Subcutaneous adipose tissue (tissue), 4 donors: ENCODE results near the gene STK32B. TPM values are rescaled to one million over a fixed set of nuclear protein-coding genes. Genes with fewer than 3 reads are reported as not detected.

Experiments used
- total RNA-seq, 4 donors: library from RNA; depleted of rRNA; stranded (reverse); fragments of >200 nt; gene quantifications; one replicate each; pipeline ENCODE4 v1.1.0, GENCODE V29; 2016
- TF ChIP-seq, protein P1 (sequence below): fragments of 450-650 bp; IDR thresholded peaks from one replicate; pipeline ENCODE4 v1.5.1; 2016; ENCODE audit warnings: low read depth, mild to moderate bottlenecking, control low read depth, antibody characterized with exemption, moderate library complexity

Gene STK32B
- total RNA-seq, 4 donors from 2014 or later: 1.3 to 3.2 (median 2.3) TPM

DNA sequence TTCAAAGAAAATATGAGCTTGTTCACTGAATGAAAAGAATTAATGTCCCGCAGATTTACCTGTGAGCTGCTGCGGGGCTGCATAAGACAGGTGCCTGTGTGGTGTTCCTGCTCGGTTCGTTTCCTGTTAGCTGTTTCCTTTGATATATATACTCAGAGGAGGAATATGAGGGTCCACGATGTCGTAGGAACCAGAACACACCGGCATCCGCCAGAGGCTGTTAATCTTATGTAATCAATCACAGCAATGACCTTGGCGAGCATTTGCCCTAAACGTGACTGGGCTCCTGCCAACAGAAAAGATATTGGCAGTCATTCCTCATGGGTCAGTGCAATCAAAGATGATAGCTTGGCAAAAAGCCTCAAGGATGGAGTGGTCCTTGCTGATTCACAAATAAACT is 396.9 kb downstream of the STK32B start:
- TF ChIP-seq, protein P1, sequence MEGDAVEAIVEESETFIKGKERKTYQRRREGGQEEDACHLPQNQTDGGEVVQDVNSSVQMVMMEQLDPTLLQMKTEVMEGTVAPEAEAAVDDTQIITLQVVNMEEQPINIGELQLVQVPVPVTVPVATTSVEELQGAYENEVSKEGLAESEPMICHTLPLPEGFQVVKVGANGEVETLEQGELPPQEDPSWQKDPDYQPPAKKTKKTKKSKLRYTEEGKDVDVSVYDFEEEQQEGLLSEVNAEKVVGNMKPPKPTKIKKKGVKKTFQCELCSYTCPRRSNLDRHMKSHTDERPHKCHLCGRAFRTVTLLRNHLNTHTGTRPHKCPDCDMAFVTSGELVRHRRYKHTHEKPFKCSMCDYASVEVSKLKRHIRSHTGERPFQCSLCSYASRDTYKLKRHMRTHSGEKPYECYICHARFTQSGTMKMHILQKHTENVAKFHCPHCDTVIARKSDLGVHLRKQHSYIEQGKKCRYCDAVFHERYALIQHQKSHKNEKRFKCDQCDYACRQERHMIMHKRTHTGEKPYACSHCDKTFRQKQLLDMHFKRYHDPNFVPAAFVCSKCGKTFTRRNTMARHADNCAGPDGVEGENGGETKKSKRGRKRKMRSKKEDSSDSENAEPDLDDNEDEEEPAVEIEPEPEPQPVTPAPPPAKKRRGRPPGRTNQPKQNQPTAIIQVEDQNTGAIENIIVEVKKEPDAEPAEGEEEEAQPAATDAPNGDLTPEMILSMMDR: no peak

DNA sequence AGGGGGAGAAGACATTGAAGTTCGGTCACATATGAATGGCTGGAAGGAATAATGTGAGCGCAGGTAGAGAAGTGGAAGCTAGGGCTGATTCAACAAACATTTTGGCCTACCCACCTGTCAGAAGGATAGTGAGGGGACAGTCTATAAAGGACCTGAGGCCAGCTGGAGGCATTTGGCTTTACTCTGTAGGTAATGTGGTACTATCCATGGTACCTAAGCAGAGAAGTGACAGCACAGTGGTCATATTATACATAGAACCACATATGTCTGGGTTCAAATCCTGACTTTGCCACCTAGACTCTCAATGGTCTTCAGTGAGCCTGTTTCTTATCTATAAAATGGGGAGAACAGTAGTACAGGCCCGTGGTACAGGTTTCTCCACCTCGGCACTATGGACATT is 400.0 kb downstream of the STK32B start:
- TF ChIP-seq, protein P1: no peak

DNA sequence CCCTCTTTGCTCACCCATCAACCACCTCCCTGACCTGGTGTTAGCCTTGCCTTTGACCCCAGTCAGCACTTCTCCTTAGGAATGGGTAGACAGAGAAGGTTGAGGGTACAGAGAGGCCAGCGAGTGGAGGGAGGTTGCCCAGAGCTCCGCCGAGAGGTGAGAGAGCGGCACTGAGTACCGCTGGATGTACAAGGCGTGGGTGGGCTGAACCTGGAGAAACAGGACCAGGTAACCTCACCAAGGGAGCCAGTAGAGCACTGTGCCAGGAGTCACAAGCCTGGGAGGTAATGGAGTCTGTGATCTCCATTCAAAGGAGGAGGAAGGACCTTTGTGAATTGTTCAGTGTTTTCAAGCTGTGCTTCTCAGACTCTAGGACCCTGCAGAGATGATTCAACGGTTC is 400.9 kb downstream of the STK32B start:
- TF ChIP-seq, protein P1: no peak

DNA sequence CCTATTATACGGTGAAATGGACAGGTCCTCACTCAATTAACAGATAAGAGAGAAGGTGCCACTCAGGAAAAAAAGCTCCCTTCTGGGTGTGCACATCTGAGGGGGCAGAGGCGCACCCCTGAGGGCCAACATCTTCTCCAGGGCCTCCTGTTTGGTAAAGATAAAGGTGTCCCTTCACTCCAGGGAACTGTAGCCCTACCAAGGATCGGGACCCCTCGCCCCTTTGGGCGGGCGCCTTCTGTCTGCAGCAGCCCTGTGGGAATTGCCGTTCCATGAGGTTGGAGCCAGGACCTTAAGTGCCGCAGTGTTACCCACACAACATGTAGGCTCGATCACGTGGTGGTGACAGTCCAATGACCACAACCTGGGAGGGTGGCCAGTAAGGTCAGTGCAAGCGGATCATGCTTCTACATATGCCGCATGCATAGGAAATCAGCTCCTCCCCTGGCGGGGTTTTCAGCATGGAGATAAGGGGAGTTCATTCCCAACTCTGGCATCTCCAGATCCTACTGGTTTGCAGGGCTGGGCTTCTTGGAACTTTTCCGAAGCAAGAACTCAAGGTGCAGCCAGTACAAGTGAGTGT is 403.8 kb downstream of the STK32B start:
- TF ChIP-seq, protein P1: no peak

DNA sequence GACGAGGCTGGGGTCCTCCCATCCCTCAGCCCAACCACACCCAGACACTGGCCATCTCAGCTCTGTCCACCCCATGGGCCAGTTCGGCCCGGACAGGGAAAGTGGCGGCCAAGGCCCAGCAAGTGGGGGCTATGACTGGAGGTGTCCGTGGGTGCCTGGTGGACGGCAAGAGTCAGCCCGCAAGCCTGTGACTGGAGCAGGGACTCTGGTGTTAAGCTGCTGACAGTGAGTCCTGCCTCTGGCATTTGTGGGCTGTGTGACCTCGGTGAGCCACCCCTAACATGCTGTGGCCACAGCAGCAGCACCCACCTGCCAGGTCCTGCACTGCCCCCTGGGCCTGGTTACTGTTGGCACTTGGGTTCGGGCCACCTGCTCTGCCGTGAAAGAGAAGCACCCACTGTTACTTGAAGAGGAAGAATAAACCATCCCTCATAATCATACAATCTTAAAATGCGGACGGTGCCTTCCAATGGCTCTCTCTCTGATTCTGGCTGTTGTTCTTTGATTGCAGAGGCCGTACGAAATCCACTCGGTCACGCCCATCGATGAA is 405.1 kb downstream of the STK32B start:
- TF ChIP-seq, protein P1: no peak

DNA sequence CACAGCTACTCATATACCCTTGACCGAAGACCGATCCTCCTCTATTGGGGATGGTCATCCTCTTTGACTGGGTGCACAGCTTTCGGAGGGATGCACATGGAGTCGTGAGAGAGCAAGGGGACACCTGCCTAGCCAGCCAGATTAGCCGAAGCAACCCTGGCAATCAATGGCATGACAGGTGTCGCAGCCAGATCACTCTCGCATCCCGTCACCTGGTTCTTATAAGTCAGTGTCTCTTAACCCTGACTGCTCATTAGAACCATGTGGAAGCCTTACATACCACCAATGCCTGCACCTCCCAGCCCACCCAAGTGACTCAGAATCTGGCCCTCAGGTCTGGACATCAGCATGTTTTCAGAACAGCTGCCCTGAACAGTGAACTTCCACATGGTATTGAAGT is 407.4 kb downstream of the STK32B start:
- TF ChIP-seq, protein P1: no peak

DNA sequence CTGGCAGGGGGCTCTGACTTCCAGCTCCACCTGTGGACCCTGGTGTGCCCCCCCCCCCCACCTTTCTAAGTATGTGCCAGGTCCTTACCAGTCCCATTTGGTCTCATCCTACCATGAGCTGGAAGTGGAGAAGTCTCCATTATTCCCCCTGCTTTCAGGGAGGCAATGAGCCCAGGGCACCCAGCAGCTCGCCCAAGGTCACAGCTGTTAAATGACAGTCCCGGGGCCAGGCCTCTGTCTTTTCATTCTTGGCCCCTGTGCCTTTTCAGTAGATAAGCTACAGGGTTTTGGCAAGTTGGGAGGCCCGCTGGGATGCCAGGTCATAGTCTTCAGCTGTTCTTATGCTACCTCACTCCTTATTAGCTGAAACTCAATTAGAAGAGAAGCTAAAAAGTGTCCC is 408.0 kb downstream of the STK32B start:
- TF ChIP-seq, protein P1: no peak
